HG02973 (cell line): Measurements from ENCODE around the gene ARHGEF12.
"Not testable (repeated sequence)": the region's sequence is repeated elsewhere in the genome, so short reads cannot be mapped to it uniquely, and the experiment has no call there.

ENCODE experiments used
- ATAC-seq: cut with Tn5 transposase; IDR thresholded peaks from one replicate; pipeline ENCODE4 v1.9.1; 2021; ENCODE audit warnings: moderate library complexity; ENCODE audit not compliant: unreplicated experiment

Gene ARHGEF12

DNA sequence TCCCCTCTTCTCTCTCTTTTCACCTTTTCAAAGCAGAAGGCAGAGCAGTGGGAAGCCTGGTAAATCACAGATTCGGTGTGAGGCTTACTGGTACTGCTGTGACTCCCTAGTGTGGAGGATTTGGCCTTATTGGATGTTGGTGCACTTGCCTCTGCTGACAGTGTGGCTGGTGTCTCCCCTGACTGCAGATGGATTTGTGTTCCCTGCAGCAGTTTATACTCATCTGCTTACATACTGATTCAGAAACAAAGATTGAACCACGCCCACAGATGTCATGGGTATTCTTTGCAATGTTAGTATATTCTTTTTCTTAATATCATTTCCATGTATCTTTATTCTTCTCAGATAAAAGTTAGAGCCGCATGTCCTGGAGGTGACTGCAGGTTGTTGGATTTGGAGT lies 148.5 kb downstream of the ARHGEF12 start:
- ATAC-seq, result no peak

DNA sequence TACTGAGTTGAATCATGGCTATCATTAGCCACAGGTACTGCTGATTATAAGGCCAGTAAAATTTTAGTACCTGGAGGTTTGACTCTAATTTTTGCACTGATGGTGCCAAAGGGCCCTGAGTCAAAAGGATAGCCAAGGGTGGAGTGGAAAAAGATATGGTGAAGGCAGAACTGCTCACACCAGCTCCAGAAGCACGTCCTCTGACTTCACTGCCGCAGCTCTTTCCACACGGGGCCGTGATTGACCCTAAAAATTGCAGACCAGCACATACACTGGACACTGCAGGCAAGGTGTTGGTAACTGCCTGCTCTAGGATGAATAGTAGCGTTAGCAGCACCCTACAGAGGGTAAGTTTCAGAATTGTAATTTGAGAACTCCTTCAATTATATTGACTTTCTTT lies 149.9 kb downstream of the ARHGEF12 start:
- no peak for ATAC-seq

DNA sequence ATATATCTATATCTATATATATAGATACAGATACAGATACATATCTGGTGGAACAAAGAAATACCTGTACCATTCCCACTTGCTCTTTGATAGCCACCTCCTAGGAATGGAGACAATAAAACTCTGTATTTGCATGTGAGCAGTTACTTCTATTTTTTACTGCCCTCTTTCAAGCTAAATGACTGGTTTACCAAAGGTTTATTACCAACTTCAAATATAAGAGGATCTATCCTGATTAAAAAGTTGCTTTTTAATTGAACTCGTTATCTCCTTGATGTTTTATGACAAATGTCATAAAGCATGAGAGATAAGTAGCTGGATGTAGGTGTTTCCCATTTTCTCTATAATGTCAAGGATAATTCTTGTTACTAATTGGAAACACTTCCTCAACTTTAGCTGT lies 153.6 kb downstream of the ARHGEF12 start:
- ATAC-seq, result no peak

DNA sequence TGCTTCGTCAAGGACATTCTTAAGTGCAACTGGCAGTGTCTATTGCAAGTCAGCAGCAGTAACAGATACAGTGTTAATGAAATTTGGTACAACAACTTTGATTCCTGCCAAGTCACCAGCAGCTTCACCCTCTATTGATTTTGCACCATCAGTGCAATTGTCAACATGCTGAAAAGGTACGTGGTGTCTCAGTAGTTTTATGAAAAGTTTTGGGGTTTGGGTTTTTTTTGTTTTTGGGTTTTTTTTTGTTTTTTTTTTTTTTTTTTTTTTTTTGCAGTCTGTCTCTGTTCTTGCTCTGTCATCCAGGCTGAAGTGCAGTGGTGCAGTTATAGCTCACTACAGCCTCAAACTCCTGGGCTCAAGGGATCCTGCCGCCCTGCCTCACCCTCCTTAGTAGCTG lies 156.3 kb downstream of the ARHGEF12 start:
- no peak for ATAC-seq

DNA sequence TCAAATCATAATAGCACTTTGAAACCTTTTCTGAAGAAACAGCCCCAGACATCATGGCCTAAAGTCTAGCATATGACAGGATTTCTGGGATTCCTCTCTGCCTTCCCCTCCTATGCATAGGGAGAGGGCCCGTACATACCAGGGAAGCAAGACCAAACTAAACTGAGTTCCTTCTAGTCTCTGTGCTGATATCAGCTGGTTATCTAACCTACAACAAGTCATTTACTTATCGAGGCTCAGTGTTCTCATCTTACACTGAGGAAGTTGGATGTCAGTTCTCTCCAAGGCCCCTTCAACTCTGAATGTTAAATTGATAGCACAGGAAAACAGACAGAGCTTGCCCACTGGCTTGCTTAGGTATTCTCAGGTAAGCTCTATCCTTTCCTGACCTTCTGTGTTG lies 158.4 kb downstream of the ARHGEF12 start:
- ATAC-seq, result no peak

DNA sequence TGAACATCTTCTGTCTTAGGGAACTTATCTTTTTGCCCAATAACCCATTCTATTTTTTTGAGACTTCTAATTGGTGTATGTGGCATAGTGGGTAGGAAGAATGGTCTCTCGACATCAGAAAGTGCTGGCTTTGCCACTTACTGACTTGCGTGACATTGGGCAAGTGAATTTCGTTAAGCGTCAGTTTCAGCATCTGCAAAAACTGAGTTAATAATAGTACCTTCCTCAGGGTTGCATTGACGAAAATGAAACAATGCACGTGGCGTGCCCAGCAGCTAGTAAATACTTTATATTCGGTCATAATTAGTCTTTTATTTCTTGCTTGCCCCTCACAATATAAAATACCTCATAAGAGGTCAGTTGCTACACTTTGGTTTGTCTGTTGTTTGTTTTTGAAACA lies 162.9 kb downstream of the ARHGEF12 start:
- no peak for ATAC-seq

DNA sequence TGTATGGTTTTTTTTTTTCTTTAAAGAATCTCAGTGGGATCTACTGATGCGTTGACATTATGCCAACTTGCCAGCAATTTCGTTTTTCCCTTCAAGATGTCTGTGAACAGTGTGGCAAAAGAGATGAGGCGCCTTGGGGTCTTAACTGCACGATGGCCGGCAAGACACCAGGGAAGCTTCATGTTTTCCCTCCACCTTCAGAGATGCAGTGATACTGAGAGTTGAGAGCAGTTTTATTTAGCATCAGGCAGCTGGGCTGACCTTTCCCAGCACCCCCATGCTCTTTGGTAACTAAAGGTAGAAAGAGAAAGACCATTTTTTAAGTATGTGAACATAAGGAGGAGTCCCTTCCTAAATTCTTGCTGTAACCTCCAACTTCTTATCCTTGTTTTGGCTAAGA lies 163.6 kb downstream of the ARHGEF12 start:
- no peak for ATAC-seq

DNA sequence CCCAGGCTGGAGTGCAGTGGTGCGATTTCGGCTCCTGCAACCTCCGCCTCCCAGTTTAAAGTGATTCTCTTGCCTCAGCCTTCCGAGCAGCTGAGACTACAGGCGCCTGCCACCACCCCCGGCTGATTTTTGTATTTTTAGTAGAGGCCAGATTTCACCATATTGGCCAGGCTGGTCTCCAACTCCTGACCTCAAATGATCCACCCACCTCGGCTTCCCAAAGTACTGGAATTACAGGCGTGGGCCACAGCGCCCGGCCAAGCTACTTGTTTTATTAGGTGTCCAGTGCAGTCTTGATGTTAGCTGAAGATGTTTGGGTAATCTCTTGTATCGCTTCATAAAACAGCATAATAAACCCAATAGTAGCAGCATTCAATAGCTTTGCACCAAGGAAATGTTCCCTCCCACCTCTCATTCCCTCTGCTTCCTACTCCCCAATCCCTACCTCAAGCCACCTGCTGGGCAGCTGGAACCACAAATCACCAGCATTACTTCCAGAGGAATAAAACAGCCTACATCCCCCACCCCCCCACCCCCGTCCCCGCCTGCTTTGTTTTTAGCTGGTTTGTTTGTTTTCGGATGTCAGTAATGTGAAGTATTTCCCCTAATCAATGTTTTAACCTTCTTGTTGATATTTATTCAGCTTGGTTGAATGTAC lies 164.3 kb downstream of the ARHGEF12 start:
- no peak for ATAC-seq

DNA sequence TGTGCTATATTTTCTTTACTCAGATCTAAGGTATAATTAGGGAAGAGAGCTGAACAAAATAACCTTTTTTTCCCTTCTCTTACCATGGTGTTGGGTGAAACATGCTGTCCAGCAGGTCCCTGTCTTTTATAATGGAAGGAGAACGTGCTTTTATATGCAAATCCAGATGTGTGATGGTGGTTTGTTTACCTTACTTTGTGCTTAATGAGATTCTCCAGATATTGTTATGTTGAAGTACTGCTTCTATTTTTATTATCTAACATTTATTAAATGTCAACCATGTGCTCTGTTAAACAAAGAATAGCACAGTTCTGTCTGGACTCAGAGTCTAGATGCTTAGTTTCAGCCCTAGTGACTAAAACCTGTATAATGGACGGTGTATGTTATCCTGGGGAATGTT lies 165.2 kb downstream of the ARHGEF12 start:
- no peak for ATAC-seq

DNA sequence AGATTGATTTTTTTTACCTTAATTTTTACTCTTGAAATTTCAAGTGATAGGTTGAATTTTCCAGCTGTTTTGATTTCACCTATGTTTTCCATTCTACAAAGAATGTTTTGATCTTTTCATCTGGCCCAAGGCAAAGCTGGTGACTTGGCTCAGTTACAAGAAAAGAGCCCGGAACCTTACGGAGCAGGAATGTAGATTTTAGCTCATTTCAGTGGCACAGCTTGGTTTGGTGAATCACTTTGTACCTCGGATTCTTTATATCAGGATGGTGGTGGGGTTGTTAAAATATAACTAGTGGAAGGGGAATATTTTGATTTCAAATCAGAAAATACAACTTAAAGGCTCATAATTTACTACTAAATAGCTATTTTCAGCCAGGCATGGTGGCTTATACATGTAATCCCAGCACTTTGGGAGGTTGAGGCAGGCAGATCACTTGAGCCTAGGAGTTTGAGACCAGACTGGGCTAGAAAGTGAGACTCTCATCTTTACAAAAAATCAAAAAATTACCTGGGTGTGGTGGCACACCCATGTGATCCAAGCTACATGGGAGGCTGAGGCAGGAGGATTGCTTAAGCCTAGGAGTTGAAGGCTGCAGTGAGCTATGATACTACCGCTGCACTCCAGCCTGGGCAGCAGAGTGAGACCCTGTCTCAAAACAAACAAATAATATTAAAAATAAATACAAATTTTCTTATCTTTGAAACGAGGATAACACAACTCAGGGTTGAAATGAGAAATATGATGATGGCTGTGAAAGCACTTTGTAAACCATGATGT lies 166.0 kb downstream of the ARHGEF12 start:
- ATAC-seq, result no peak

DNA sequence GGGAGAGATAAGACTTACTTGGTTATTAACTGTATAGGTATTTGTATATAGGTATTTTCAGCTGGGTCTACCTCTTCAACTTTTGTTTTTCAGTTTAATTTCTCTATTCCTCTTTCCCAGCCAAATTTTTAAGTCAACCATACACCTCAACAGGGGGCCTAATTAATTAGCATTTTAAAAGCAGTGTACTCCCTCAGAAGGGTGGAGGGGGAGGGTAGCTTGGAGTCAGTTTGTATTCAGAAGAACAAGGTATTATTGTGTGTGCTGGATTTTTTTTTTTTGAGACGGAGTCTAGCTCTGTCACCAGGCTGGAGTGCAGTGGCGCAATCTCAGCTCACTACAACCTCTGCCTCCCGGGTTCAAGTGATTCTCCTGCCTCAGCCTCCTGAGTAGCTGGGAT lies 167.3 kb downstream of the ARHGEF12 start:
- ATAC-seq, result not testable (repeated sequence)

DNA sequence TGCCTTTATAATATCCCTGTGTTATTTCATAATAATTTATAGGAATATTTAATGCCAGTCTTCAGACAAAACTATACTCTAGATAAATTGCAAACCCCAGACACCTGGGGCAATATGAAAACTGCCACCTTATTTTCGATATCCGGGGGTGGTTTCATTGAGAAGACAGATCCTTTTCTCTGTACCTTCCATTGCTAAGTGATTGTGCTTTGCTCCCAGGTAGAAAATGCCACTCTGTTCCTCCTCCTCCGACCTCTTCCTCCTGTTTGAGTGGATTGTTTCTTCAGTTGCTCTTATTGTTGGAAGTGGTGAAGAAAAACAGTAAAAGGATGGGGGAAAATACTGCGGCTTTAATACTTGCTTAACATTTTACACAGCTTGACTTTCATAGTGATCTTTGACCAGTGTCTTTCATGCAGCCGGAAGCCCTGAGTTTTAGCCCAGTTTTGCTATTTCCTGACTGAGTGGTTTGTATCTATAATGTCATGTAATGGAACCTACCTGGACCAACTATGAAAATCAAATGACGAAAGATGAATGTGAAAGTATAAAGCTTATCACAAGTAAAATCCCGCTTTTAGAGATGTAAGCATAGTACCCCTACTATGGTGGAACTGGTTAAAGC lies 169.7 kb downstream of the ARHGEF12 start:
- no peak for ATAC-seq

DNA sequence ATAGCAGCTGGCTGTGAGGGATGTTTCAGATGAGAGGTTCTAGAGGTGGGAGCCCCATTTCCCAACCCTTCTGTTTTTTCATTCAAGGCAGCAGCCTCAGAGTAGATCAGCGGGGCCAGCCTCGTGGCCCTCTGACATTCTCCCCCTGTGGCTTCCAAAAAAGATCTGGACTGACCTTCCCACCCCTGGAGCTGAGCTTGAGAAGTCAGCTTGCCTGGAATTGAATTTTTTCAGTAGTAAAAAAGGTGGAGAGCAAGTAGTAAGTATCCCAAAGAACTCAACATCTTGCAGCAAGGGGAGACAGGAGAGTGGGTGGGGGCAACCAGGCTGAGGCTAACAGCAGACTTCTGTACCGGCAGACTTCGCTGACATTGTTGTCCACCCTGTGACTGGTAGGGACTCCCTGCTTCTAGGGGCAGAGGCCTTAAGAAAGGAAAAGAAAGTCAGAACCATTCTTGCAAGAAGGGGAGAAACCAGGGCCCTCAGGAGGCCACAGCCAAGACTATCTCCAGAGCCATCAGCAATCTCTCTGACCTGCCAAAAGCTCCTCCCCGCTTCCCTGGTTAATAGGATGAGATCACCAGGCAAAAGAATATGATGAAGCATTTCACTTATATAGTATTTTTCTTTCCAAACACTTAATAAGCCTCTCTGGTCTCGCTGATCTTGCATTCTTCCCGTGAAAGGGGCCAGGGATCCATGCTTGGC lies 173.3 kb downstream of the ARHGEF12 start:
- no peak for ATAC-seq

DNA sequence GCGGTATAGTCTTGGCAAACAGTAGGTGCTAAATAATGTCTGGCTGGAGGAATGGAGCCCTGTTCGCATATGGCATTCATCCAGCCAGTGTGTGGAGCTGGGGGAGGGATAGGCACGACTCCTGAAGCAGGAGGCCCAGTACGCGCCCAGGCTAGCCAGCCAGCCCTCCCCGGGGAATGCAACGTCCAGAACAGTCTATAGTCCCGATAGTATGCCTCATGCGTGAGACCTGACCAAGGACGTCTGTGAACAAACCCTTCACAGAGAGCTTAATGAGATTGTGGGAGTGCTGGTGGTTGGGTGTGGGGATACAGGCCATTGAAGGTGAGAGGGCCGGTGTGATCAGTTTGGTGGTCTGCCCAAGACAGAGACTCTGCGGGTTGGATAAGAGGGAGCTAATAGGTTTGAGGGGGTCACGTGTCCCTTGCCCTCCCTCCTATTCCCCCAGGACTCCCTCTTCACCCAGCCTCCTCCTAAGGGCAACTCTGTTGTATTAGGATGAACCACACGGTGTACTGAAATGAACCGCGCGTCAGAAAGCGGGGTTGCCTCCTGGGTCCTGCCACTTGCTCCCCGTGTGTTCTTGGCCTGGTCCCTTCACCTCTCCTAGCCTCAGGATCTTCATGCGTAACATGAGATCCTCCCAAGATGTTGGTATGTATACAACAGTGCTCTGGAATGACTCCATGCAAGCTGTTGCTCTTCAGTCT lies 174.3 kb downstream of the ARHGEF12 start:
- no peak for ATAC-seq

DNA sequence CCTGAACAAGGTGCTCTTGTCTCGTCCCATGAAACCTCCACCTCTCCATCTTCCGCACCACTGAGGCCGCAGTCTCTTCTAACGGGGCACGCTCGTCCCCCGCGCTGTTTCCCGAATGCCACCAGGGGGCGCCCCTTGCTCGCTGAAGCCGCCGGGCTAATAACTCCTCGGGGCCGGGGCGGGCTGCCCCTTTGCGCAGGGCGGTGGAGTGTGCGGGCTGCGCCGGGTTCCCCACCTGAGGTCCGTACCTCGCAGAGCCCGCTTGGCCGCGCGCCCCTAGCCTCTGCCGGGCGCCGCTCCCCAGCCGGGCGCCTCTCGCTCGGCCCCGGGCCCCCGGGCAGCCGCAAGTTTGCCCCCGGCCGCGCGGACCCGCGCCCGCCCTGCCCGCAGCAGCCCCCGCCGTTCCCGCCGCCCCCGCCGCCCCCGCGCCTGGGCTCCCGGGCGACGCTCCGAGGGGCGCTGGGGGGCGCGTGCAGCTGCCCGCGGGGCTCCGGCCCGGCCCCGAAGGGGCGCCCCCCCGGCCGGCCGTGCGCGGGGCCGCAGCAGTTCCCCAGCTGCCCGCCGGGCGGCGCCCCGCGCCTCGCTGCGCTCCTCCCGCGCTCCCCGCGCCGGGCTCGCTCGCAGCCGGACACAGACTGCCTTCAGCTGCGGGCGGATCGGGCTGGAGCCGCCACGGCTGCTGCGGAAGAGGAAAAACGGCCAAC lies 175.1 kb downstream of the ARHGEF12 start, which contains the start of gene GRIK4:
Gene GRIK4 (plus strand): TSS at position 633 of the 704 bp plus-strand sequence. CDS start 148,571 bp downstream, outside the sequence.
- ATAC-seq, result peak; percentile 85

DNA sequence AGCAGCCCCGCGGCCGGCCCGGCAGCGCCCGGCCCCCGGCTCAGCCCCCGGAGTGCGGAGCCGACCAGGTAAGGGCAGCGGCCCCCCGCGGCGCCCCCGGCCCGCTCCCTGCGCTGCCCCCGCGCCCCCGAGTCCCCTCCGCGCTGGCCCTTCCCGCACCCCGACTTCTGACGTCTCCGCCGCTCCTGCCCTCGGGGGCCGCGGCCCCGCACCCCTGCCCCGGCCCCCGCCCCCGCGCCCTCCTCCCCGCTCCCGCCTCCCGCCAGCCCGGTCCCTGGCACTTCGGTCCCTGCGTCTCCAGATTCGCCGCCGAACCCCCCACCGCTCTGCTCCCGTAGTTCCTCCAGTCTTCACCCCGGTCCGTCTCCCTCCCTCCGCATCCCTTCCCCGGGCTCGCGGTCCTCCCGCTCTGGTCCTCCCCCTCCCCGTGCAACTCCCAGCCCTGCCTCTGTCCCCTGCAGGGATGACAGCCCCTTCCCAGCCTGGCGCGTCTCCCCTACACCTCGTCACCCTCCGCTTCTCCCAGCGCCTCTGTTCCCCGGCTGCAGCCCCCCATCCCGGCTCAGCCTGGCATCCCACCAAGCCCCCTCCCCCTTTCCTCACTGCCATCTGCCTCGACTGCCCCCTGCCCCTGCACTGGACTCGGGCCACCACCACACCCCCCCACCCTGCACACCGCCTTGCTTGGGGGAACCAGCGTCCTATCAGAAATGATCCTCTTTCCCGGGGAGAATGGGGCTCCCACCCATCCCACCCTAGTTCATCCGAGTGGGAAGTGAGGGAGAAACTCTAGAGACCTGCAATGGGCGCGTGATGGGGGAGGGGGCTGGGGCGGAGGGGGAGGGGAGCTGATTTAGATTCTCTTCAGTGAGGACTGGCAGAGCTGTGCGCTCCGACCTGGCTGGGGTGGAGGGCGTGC lies 175.9 kb downstream of the ARHGEF12 start:
- ATAC-seq, result no peak

DNA sequence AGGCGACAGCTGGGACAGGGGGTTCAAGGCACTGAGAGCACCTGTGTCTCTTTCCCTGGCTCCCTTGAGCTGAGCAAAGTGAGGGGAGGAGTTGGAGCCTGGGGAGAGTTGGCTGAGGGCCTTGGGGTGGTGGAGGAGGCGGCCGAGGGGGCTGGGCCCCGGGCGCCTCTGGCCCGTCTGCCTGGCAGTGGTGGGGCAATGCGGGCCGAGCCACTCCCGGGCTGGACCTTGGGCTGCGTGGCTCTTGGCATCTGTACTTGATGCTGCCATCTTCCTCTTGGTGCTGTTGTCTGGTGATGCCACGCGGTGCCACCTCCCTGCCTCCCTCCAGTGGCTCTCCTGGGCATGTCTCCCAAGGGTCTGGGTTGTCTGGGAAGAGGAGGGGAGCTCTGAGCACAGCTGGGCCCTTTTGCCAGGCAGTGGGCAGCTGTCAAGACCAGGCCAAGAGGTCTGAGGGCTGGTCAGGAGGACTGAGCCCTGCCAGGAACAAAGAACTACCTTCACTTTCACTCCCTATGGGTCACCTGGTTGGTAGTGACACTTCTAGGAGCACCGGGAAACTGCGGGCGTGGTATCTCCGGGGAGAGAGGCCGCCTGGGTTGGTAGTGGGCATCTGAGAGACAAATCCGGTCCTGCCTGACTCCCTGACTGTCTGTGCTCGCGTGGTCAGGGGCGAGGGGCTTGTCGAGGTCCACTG lies 176.7 kb downstream of the ARHGEF12 start:
- no peak for ATAC-seq
